ENCODE data around the gene PDK1.

DNA sequence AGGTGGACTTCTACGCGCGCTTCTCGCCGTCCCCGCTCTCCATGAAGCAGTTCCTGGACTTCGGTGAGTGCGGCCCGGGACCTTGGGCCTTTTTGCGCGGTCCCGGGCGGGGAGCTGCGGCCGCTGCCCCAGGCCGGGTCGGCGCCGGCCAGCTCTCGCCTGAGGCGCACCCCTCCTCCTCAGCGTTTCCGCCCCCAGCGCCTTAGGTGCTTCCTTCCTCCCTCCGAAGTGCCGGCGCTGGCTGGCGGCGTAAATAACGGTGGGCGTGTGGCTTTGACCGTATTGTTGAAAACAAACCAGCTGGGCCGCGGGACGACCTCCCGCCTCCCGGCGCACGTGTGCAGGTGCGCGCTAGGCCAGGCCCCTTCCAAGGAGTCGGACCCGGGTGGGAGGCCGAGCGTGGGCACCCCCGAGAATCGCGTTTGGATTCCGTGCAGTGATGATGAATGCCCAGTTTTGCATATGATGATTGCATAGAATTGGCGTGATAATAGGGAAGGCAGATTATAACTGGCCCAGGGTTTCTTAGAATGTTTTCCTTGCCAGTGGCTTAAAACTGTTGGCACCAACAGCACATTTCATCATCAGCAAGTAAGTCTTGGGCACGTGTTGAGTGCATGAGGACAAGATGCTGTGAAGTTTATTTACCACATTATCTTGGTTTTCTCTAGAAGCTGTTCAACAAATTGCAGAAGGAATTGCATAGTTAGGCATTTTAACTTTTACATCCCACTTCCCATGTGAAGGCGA is 569 bp downstream of the PDK1 start:
- no peak for TF ChIP-seq CTCF (IDR thresholded peaks at IDR 0.05)
- TF ChIP-seq POLR2A (IDR thresholded peaks at IDR 0.05) = no peak
